Thoracic aorta (tissue), 2 donors: ENCODE data around the gene KNOP1. TPM values are rescaled to one million over a fixed set of nuclear protein-coding genes. Genes with fewer than 3 reads are reported as not detected.

Experiments
- ATAC-seq: fragments of 150-250 bp; one replicate; pipeline ENCODE4 v1.8.0; 2017; ENCODE audit warnings: low read depth; ENCODE audit not compliant: insufficient number of reproducible peaks, low FRiP score
- DNase-seq: peaks from one replicate; pipeline ENCODE4 v3.0.0-alpha.2; 2020; ENCODE audit warnings: low spot score
- H3K27ac ChIP-seq, 2 donors: fragments of 200-600 bp; sonication (generic); 1 replicate in 1 of 2; 2 replicates in 1 of 2; pipeline ENCODE4 v1.5.1; 2016; ENCODE audit warnings: mild to moderate bottlenecking in 2 of 2, moderate library complexity in 2 of 2
- H3K27me3 ChIP-seq: fragments of 200-600 bp; sonication (generic); replicated peaks from 2 replicates; pipeline ENCODE4 v1.6.0; 2016; ENCODE audit warnings: mild to moderate bottlenecking; ENCODE audit not compliant: insufficient read depth
- H3K36me3 ChIP-seq: fragments of 200-600 bp; sonication (generic); one replicate; pipeline ENCODE4 v1.5.1; 2016
- H3K4me1 ChIP-seq, 2 donors: fragments of 200-600 bp; sonication (generic); 1 replicate in 1 of 2; 2 replicates in 1 of 2; pipeline versions ENCODE4 v1.5.1 to v1.6.0; 2016; ENCODE audit warnings: low read depth in 2 of 2, mild to moderate bottlenecking in 1 of 2; ENCODE audit not compliant: control insufficient read depth in 1 of 2
- H3K4me3 ChIP-seq: fragments of 200-600 bp; sonication (generic); 2 replicates; pipeline ENCODE4 v1.5.1; 2016; ENCODE audit warnings: mild to moderate bottlenecking
- H3K9me3 ChIP-seq: fragments of 200-600 bp; sonication (generic); 2 replicates; pipeline ENCODE4 v1.5.1; 2016
- CTCF ChIP-seq: fragments of 200-600 bp; sonication (generic); IDR thresholded peaks from one replicate; pipeline ENCODE4 v1.5.1; 2019; ENCODE audit warnings: antibody characterized with exemption
- total RNA-seq, 2 donors: library from RNA; depleted of rRNA; stranded (reverse); fragments of >200 nt; gene quantifications; one replicate each; pipeline versions ENCODE4 v1.1.0 to v1.2.3, GENCODE V29; 2016

The KNOP1 gene
- total RNA-seq, 2 donors from 2014 or later = 6.5 to 10.6 TPM

DNA sequence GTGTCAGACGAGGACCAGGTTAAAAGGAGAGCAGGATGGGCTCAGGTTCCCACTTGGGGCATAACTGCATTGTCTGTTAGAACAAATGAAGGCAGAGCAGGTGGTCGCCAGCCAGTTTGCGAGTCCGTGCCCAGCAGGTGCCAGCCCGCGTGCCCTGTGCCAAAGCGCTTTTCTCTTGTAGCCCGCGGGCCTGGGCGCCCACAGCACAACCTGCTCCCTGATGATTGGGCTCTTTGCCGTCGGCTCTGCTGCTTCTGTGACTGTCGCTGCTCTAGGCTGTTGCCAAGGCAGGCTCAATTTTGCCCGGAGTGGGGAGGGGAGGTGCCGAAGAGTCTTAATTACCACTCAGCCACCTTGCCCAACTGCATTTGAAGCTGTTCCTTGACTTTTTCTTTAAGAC lies 21.1 kb downstream of the KNOP1 start:
- no peak overlapping the region for H3K4me3 ChIP-seq
- peaks cover 14% of the 10 kb centered on the region for H3K36me3 ChIP-seq
- H3K9me3 ChIP-seq = no peaks in the 10 kb centered on the region
- no peaks in the 10 kb centered on the region for H3K27me3 ChIP-seq
- ATAC-seq = no peak
- peaks cover 8 to 21% of the 10 kb centered on the region in 2 donors for H3K4me1 ChIP-seq
- peak overlapping the region; percentile 25 to 40 for H3K27ac ChIP-seq
- DNase-seq = no peak
- no peak for TF ChIP-seq CTCF

DNA sequence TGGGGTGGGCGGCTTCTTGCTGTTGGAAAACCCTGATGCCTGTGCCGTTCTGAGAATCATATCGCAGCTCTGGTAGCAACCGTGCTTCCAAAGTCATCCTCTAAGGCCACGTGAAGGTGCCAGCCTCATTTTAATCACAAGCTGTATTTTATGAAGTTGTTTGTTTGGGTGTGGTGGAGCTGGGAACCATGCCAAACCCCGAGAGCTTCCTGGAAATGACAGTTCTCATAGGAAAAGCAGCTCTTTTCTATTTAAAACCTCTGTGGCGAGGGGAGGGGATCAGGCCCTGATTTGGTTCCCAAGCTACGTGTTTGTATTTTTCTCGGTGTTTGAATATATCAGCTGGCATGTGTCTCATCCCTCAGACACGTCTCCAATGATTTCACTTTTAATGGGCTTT lies 21.7 kb downstream of the KNOP1 start:
- DNase-seq = peak; percentile 29
- no peak overlapping the region for H3K4me3 ChIP-seq
- H3K9me3 ChIP-seq = no peaks in the 10 kb centered on the region
- no peak for TF ChIP-seq CTCF
- ATAC-seq = no peak
- no peaks in the 10 kb centered on the region for H3K27me3 ChIP-seq
- peaks cover 9% of the 10 kb centered on the region for H3K36me3 ChIP-seq
- peak overlapping the region; percentile 25 to 40 for H3K27ac ChIP-seq
- H3K4me1 ChIP-seq = peaks cover 8 to 21% of the 10 kb centered on the region in 2 donors

DNA sequence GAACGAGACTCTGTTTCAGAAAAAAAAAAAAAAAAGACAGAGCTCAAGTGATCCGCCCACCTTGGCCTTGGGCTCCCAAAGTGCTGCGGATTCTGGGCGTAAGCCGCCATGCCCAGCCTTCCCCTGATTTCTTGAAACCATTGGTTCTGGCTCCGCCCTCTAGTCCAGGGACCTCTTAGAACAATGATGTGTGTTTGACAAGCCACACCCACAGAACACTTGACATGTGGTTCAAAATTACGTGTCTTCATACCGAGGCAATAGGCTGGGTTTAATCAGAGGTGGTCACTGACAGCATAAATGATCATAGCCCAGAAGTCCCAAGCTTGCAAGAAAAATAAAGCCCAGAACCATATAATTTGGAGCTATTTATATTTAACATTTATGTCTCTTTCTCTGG lies 23.0 kb downstream of the KNOP1 start:
- no peak for ATAC-seq
- no peaks in the 10 kb centered on the region for H3K9me3 ChIP-seq

GRCh38 chr16:19691161-19691711 lies 26.8 kb downstream of the KNOP1 start:
- H3K9me3 ChIP-seq = no peaks in the 10 kb centered on the region
- no peak for ATAC-seq
- no peak for DNase-seq
- peaks cover 3 to 6% of the 10 kb centered on the region in 2 donors for H3K4me1 ChIP-seq
- H3K27ac ChIP-seq = peak overlapping the region in 1 of 2 donors; percentile 9
- no peaks in the 10 kb centered on the region for H3K27me3 ChIP-seq
- no peak overlapping the region for H3K4me3 ChIP-seq
- no peak for TF ChIP-seq CTCF
- H3K36me3 ChIP-seq = peaks cover 9% of the 10 kb centered on the region

More for the DNA sequence above, 23.0 kb downstream of the KNOP1 start:
- TF ChIP-seq CTCF = no peak
- Histone ChIP-seq H3K27me3 (no peaks in the 10 kb centered on the region), H3K4me3 (no peak overlapping the region), H3K27ac (no peak overlapping the region), H3K4me1 (peaks cover 8 to 12% of the 10 kb centered on the region in 2 donors), H3K36me3 (peaks cover 9% of the 10 kb centered on the region)
- DNase-seq = no peak

- DNase-seq (no peak), ATAC-seq (no peak)
- Histone ChIP-seq H3K27me3 (no peaks in the 10 kb centered on the region), H3K27ac (no peak overlapping the region), H3K4me1 (no peaks in the 10 kb centered on the region), H3K9me3 (no peaks in the 10 kb centered on the region), H3K4me3 (no peak overlapping the region), H3K36me3 (peaks cover 19% of the 10 kb centered on the region)
- no peak for TF ChIP-seq CTCF
Measured at GRCh38 chr16:19690196-19690595, 27.8 kb downstream of the KNOP1 start.
